Rectal smooth muscle tissue (tissue), 1 donor: ENCODE results near the gene DNAI2.

ENCODE experiments used
- H3K27ac ChIP-seq: one replicate; pipeline ENCODE4 v1.7.0; 2013; ENCODE audit warnings: low read depth, low read length, inconsistent platforms
- H3K27me3 ChIP-seq: one replicate; pipeline ENCODE4 v1.7.0; 2013; ENCODE audit warnings: low read length; ENCODE audit not compliant: control insufficient read depth, insufficient read depth
- H3K36me3 ChIP-seq: one replicate; pipeline ENCODE4 v1.7.0; 2013; ENCODE audit warnings: low read length; ENCODE audit not compliant: control insufficient read depth, insufficient read depth
- H3K4me1 ChIP-seq: one replicate; pipeline ENCODE4 v1.7.0; 2013; ENCODE audit warnings: low read length; ENCODE audit not compliant: control insufficient read depth, insufficient read depth
- H3K4me3 ChIP-seq: one replicate; pipeline ENCODE4 v1.7.0; 2013; ENCODE audit warnings: low read length
- H3K9ac ChIP-seq: one replicate; pipeline ENCODE4 v1.7.0; 2013; ENCODE audit warnings: low read length

Gene DNAI2, protein sequence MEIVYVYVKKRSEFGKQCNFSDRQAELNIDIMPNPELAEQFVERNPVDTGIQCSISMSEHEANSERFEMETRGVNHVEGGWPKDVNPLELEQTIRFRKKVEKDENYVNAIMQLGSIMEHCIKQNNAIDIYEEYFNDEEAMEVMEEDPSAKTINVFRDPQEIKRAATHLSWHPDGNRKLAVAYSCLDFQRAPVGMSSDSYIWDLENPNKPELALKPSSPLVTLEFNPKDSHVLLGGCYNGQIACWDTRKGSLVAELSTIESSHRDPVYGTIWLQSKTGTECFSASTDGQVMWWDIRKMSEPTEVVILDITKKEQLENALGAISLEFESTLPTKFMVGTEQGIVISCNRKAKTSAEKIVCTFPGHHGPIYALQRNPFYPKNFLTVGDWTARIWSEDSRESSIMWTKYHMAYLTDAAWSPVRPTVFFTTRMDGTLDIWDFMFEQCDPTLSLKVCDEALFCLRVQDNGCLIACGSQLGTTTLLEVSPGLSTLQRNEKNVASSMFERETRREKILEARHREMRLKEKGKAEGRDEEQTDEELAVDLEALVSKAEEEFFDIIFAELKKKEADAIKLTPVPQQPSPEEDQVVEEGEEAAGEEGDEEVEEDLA

DNA sequence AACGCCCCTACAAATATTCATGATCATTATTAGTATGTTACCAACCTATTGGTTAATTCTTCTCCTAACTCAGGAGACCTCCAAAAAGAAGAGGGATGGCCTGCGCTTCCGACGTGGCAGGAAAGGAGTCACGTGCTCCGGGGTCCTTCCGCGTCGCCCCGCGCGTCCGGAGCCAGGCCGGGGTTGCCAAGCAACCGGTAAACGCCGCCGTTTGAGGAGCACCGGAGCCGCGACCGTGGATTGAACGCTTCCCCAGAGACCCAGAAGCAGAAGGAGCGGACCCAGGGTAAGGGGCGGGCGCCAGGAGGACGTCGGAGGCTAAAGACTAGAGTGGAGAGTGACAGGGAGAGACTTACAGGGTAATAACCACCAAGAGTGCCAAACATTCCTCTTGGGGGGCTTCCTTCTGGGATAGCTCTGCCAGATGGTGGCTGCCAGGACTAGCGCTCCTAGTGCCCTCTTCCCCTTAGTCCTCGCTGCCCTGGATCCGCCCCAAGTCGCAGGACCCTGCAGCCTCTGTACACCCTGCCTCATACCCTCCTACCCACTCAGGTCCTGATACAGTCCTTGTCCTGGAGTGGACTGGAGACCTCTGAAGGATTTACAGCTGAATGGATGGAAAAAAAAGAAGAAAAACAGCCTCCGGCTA, at the start of gene DNAI2:
TSS of gene DNAI2 (plus strand) at position 175 of the 649 bp plus-strand sequence. CDS start 7,584 bp downstream, outside the sequence.
- Histone ChIP-seq H3K27ac (no peak within 1 kb of the TSS), H3K4me3 (peak within 1 kb of the TSS; percentile 31)

DNA sequence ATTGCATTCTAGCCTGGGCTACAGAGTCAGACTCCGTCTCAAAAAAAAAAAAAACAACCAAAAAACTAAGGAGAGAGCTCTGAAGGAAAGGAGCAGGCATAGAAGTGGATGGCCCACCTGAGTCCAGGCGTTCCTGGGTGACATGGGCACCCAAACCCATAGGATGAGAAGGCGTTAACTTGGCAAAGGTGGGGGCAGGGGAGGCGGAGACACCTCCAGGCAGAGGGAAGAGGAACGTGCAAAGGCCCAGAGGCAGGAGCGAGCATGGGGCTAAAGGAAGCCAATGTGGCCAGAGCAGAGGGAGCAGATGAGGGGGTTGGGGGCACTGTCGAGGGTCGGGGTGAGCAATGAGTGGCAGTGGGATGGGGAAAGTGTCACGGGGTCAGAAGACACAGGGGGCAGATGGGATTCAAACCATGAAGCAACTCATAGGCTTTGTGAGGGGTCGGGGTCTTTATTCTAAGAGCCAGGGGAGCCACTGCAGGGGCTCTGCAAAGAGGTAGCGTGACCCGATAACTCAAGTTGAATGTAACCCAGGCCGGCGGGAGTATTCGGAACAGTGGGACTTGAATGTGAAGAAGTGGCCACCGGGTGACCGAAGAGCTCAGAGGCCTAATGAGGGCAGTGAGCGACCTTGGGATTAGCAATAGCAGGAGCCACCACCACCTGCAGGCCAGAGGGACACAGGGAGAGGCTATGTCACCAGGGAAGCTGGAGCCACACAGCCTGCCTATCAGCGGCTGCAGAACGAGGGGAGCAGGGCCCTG, 48.9 kb upstream of the DNAI2 start:
- Histone ChIP-seq H3K36me3 (no peaks in the 10 kb centered on the region), H3K4me1 (no peaks in the 10 kb centered on the region), H3K27ac (no peak overlapping the region), H3K9ac (no peak overlapping the region), H3K4me3 (no peak overlapping the region), H3K27me3 (no peaks in the 10 kb centered on the region)

More for the DNA sequence above, at the start of gene DNAI2:
- Histone ChIP-seq H3K36me3 (no peaks in the 10 kb centered on the region), H3K4me1 (no peaks in the 10 kb centered on the region), H3K27me3 (peaks cover 5% of the 10 kb centered on the region), H3K9ac (no peak within 1 kb of the TSS)

DNA sequence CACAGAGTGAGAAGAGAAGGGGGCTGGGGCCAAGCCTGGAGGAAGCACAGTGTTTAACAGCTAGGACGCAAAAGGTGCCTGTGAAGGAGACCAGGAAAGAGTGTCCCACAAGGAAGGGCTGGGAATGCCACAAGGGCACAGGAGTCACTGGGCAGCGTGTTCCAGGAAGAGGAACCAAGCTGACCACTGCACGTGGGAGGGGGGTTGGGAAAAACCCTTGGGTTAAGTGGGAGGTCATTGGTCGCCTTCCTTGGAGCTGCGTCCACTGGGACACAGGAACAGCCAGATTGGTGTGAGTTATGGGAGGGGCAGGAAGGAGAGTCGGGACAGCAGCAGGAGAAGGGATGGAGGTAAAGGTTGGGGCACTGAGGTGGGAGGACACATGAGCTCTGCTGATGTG, 47.8 kb upstream of the DNAI2 start:
- H3K27me3 ChIP-seq: no peaks in the 10 kb centered on the region
- no peaks in the 10 kb centered on the region for H3K36me3 ChIP-seq
- no peak overlapping the region for H3K9ac ChIP-seq
- H3K4me1 ChIP-seq: no peaks in the 10 kb centered on the region
- H3K4me3 ChIP-seq: no peak overlapping the region
- no peak overlapping the region for H3K27ac ChIP-seq

DNA sequence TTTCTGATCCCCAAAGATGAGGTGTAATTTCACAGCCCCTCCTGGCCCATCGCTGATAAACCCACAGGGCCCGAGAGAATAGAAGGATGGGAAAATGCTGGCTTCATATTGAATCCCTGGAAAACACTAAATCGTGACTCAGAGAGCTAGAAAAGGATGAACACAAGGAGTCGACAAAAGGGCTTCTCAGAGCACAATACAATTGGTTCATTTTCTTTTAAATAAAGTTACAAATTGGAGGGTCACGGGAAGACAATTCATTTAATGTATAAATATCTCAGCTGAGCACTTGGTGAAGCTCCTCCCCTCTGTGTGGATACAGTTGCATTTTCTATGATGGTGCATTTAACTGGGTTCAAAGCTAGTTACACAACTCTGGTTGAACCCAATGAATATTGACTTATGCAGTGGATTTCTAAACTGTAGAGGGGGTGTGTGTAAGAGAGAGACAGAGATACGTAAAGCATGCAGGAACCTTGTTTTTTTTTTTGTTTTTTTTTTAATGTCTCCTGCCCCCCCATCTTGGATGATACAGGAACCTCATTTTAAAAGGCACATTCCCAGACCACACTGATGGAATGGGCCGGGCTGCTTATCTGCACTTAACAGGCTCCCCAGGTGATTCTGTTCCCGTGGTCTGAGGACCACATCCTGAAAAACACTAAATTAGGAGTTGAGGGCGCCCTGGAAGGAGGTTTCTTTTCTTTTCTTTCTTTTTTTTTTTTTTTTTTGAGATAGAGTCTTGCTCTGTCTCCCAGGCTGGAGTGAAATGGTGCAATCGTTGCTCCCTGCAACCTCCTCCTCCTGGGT, 46.6 kb upstream of the DNAI2 start:
- H3K27me3 ChIP-seq: no peaks in the 10 kb centered on the region
- no peak overlapping the region for H3K9ac ChIP-seq
- no peaks in the 10 kb centered on the region for H3K36me3 ChIP-seq
- no peak overlapping the region for H3K4me3 ChIP-seq
- H3K27ac ChIP-seq: no peak overlapping the region
- H3K4me1 ChIP-seq: no peaks in the 10 kb centered on the region

DNA sequence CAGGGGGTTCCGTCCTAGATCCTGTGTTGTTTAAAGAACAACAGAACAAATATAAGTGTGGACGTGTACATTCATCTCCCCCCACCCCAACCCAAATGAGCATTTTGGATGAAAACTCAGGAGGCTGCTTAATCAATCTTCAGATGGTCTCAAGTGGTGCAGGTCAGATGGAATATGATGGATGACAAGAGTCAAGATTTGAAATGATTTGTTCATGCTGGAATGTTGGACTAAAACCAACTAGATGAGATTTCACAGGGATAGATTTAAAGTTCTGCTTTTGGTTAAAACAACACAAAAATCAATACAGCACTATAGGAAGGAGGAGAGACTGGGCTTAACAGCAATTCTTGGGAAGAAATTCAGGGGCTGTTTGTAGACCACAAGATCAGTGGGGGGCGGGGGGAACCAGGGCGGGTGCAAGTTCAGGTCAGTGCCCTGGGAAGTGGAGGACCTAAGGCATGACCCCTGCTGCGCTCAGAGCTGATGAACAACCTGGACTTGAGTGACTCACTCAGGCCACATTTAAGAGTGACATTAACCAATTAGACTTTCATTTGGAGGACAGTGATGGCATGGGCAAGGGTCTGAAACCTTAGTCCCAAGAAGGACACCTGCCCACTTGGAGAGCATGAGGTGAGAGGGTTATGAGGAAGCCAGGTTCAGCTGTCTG, 45.6 kb upstream of the DNAI2 start:
- H3K36me3 ChIP-seq: no peaks in the 10 kb centered on the region
- no peak overlapping the region for H3K9ac ChIP-seq
- no peak overlapping the region for H3K4me3 ChIP-seq
- no peaks in the 10 kb centered on the region for H3K4me1 ChIP-seq
- H3K27me3 ChIP-seq: no peaks in the 10 kb centered on the region
- no peak overlapping the region for H3K27ac ChIP-seq

DNA sequence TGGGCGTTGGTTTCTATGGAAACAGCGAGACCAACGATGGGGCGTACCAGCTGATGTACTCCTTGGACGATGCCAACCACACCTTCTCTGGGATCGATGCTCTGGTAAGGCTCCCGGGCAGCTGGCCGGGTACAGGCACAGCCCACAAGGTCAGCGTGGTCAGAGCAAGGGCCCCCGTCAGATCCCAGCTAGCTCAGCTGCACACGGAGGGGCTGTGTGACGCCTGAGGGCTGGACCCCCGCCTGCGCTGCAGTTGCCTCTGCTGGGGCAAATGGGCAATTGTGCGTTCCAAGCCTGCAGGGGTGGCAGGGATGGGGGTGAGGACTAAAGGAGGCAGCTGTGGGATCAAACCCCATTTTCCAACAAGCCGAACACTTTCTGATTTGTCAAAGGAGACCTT, 43.1 kb upstream of the DNAI2 start:
- Histone ChIP-seq H3K4me3 (no peak overlapping the region), H3K27me3 (no peaks in the 10 kb centered on the region), H3K27ac (no peak overlapping the region), H3K4me1 (no peaks in the 10 kb centered on the region), H3K9ac (no peak overlapping the region), H3K36me3 (no peaks in the 10 kb centered on the region)

DNA sequence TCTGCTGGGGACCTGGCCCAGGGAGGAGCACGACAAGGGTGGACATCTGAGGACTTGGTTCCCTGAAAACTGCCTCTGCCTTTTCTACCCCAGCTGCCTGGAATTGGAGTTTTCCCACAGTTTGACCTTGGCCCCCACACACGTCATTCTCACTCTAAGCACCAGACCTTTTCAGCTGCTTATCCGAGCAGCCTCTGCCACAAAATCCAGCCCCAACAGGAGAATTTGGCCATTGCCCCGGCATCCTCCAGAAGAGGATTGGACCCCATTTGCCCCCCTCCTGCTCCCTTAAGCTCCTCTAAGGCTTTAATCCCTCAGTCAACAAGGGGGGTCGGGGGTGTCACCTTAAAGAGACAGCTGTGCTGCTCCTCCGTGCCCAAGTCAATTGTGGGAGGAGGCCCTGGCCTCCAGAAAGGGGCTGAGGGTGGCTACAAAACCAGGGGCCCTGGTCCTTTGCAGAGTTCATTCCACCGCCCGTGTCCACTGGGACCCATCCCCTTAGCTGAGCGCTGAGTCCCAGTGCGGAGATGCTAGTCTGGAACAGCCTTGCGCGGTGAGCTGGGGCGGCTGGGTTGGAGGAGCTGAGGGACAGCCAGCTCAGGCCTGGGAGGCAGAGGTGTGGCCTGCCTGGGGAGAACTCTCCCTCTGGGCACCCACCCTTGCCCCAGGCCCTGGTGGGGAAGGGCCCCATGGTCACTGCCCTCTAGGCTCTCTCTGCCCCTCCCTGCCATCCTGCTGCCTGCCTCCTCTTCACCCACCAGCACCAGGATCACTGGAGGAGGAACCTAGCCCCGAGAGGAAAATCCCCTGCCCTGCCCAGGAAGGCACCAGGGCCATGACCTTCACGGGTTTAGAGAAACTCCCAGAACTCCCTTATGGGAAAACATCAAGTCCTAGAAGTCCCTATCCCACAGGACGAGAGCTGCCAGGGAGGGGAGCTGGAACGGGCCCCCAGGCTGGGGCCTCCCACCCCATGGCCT, 41.8 kb upstream of the DNAI2 start:
- H3K4me3 ChIP-seq: no peak overlapping the region
- H3K4me1 ChIP-seq: no peaks in the 10 kb centered on the region
- no peak overlapping the region for H3K27ac ChIP-seq
- H3K27me3 ChIP-seq: no peaks in the 10 kb centered on the region
- no peak overlapping the region for H3K9ac ChIP-seq
- H3K36me3 ChIP-seq: no peaks in the 10 kb centered on the region

DNA sequence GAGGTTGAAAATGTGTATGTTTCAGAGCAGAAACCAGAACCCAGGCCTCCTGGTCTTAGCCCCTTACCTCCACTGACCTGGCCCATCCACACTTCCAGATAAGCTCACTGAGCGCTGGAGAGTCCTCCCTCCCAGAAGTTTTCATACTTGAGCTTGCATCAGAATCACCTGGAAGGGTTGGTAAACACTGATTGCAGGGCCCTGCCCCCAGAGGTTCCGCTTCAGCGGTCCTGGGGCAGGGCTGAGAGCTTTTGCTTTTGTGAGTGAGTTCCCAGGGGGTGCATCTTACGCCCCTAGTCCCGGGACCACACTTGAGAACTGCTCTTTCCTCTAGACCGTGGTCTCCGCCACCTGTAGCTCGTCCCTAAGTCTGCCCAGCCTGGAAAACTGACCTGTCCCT, 40.1 kb upstream of the DNAI2 start:
- Histone ChIP-seq H3K36me3 (no peaks in the 10 kb centered on the region), H3K4me1 (no peaks in the 10 kb centered on the region), H3K27ac (no peak overlapping the region), H3K9ac (no peak overlapping the region), H3K4me3 (no peak overlapping the region), H3K27me3 (no peaks in the 10 kb centered on the region)

DNA sequence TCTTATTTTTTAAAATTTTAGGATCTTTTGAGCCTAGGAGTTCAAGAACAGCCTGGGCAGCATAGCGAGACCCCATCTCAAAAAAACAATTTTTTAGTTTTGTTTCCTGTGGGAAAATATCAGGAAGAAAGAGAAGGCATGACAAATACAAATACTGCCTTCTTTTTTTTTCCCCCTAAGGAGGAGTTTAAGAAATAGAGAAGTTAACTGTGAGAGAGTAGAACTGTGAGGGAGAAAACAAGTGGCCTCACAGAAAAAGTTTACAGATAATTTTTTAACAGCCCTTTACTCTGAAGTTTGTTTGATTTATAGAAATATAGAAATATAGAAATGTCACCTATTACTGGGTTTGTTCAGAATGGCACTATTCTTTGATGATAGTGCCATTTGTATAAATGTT, 39.5 kb upstream of the DNAI2 start:
- Histone ChIP-seq H3K36me3 (no peaks in the 10 kb centered on the region), H3K4me3 (no peak overlapping the region), H3K9ac (no peak overlapping the region), H3K27ac (no peak overlapping the region), H3K27me3 (no peaks in the 10 kb centered on the region), H3K4me1 (no peaks in the 10 kb centered on the region)

DNA sequence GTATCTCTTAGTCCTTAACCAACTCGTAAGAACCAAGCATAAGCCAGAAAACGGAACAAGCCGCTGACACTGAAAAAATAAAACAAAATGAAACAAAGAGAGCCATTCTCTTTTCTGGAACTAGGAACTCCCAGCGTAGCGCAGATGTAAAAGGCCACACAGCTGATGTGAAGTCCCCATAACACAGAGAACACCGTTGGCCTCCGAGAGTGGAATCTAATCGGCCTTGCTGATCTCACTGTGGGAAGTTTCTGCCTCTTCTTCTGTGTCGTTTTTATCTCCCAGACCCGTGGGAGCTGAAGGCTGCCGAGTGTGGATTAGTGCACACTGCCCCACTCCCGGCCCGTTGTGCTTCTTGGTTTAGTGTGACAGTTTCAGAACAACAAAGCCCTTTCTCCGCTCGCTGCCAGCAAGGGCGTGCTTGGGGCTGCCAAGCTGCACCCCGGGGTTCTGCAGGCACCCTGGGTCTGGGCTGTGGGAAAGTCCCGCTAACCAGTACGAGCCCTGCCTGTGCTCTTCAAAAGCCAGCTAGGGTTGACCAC, 38.9 kb upstream of the DNAI2 start:
- H3K36me3 ChIP-seq: no peaks in the 10 kb centered on the region
- H3K9ac ChIP-seq: no peak overlapping the region
- peak overlapping the region; percentile 1 for H3K4me3 ChIP-seq
- no peaks in the 10 kb centered on the region for H3K27me3 ChIP-seq
- H3K27ac ChIP-seq: no peak overlapping the region
- no peaks in the 10 kb centered on the region for H3K4me1 ChIP-seq
